ENCODE results near the gene ORAI3. TPM values are rescaled to one million over a fixed set of nuclear protein-coding genes. Genes with fewer than 3 reads are reported as not detected.
A peak's percentile ranks its signal among the peaks of the same experiment; 100 is the strongest.

Gene ORAI3
- total RNA-seq, 1 donor from 2014 or later, result 10.2 TPM

DNA sequence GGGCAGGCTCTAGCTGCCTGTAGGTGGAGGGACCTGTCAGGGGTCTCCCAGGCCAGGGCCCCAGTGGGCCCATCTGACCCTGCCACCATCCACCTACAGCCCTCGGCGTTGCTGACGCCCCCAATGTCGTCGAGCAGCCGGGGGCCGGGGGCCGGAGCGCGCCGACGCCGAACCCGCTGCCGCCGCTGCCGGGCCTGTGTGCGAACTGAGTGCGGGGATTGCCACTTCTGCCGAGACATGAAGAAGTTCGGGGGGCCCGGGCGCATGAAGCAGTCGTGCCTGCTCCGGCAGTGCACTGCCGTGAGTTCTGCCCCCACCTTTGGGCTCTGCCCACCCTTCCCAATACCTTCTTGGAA lies 23.3 kb upstream of the ORAI3 start:
- Histone ChIP-seq H3K4me2 (peak overlapping the region; percentile 95), H3K9ac (no peak overlapping the region), H3K9me3 (ENCODE audit: low read depth) (no peaks in the 10 kb centered on the region), H3K27ac (no peak overlapping the region), H3K79me2 (ENCODE audit: low read depth) (peaks cover 28% of the 10 kb centered on the region), H3K27me3 (no peaks in the 10 kb centered on the region), H2AFZ (replicated peaks) (no peak overlapping the region), H3F3A (ENCODE audit: low read depth) (peaks cover 5% of the 10 kb centered on the region), H4K20me1 (ENCODE audit: low read depth) (peaks cover 30% of the 10 kb centered on the region), H3K4me3 (peak overlapping the region; percentile 77), H3K36me3 (no peaks in the 10 kb centered on the region), H3K4me1 (no peaks in the 10 kb centered on the region)
- peaks cover 2% of the 10 kb centered on the region for H3K36me3 Mint-ChIP-seq
- no peak for TF ChIP-seq CTCF (IDR thresholded peaks at IDR 0.05)
- TF ChIP-seq EZH2phosphoT487 (IDR thresholded peaks at IDR 0.05), result no peak
- TF ChIP-seq EZH2 (IDR thresholded peaks at IDR 0.05), result no peak
- peak overlapping the region; percentile 79 for H3K4me3 Mint-ChIP-seq
- H3K27ac Mint-ChIP-seq, result no peak overlapping the region
- H3K27me3 Mint-ChIP-seq (ENCODE audit: insufficient read depth, low read depth), result peaks cover 17% of the 10 kb centered on the region
- H3K4me1 Mint-ChIP-seq, result peaks cover 21% of the 10 kb centered on the region
- H3K9me3 Mint-ChIP-seq, result no peaks in the 10 kb centered on the region
- DNase-seq (ENCODE audit: low spot score), result no peak

- no peaks in the 10 kb centered on the region for H3K9me3 ChIP-seq (ENCODE audit: low read depth)
Observed at GRCh38 chr16:30925995-30926811, 22.7 kb upstream of the ORAI3 start.

GRCh38 chr16:30926937-30927788 lies 21.7 kb upstream of the ORAI3 start:
- Mint-ChIP-seq H3K27ac (no peak overlapping the region), H3K27me3 (ENCODE audit: insufficient read depth, low read depth) (peaks cover 10% of the 10 kb centered on the region), H3K4me3 (peak overlapping the region; percentile 79), H3K9me3 (no peaks in the 10 kb centered on the region), H3K36me3 (peaks cover 5% of the 10 kb centered on the region), H3K4me1 (peaks cover 21% of the 10 kb centered on the region)
- Histone ChIP-seq H3F3A (ENCODE audit: low read depth) (peaks cover 5% of the 10 kb centered on the region), H3K36me3 (no peaks in the 10 kb centered on the region), H4K20me1 (ENCODE audit: low read depth) (peaks cover 33% of the 10 kb centered on the region), H3K4me3 (no peak overlapping the region), H3K79me2 (ENCODE audit: low read depth) (peaks cover 28% of the 10 kb centered on the region), H2AFZ (replicated peaks) (no peak overlapping the region), H3K27ac (no peak overlapping the region), H3K4me1 (no peaks in the 10 kb centered on the region), H3K27me3 (no peaks in the 10 kb centered on the region), H3K9me3 (ENCODE audit: low read depth) (no peaks in the 10 kb centered on the region), H3K4me2 (peak overlapping the region; percentile 45), H3K9ac (no peak overlapping the region)
- DNase-seq (ENCODE audit: low spot score), result no peak
- no peak for TF ChIP-seq CTCF (IDR thresholded peaks at IDR 0.05)
- TF ChIP-seq EZH2phosphoT487 (IDR thresholded peaks at IDR 0.05), result no peak

More at GRCh38 chr16:30925995-30926811, 22.7 kb upstream of the ORAI3 start:
- H3K27ac ChIP-seq, result no peak overlapping the region
- no peak overlapping the region for H3K4me2 ChIP-seq
- TF ChIP-seq EZH2 (IDR thresholded peaks at IDR 0.05) (no peak), EZH2phosphoT487 (IDR thresholded peaks at IDR 0.05) (no peak), CTCF (IDR thresholded peaks at IDR 0.05) (no peak)
- no peak overlapping the region for H3K4me3 ChIP-seq
- Mint-ChIP-seq H3K27ac (no peak overlapping the region), H3K4me3 (peak overlapping the region; percentile 79), H3K27me3 (ENCODE audit: insufficient read depth, low read depth) (peaks cover 13% of the 10 kb centered on the region), H3K36me3 (peaks cover 2% of the 10 kb centered on the region), H3K9me3 (no peaks in the 10 kb centered on the region), H3K4me1 (peaks cover 21% of the 10 kb centered on the region)
- H4K20me1 ChIP-seq (ENCODE audit: low read depth), result peaks cover 30% of the 10 kb centered on the region
- peaks cover 5% of the 10 kb centered on the region for H3F3A ChIP-seq (ENCODE audit: low read depth)
- no peak overlapping the region for H2AFZ ChIP-seq (replicated peaks)
- H3K9ac ChIP-seq, result no peak overlapping the region
- no peaks in the 10 kb centered on the region for H3K4me1 ChIP-seq
- no peak for DNase-seq (ENCODE audit: low spot score)
- H3K36me3 ChIP-seq, result no peaks in the 10 kb centered on the region
- peaks cover 28% of the 10 kb centered on the region for H3K79me2 ChIP-seq (ENCODE audit: low read depth)
- H3K27me3 ChIP-seq, result no peaks in the 10 kb centered on the region
